HG03575 (cell line): Measurements from ENCODE around the gene CCP110.
"Not testable (repeated sequence)": the region's sequence is repeated elsewhere in the genome, so short reads cannot be mapped to it uniquely, and the experiment has no call there.

ENCODE experiments used
- ATAC-seq: cut with Tn5 transposase; IDR thresholded peaks from one replicate; pipeline ENCODE4 v1.9.1; 2021; ENCODE audit not compliant: unreplicated experiment, insufficient number of reproducible peaks, low FRiP score; ENCODE audit errors: extremely low read depth

CCP110 gene

DNA sequence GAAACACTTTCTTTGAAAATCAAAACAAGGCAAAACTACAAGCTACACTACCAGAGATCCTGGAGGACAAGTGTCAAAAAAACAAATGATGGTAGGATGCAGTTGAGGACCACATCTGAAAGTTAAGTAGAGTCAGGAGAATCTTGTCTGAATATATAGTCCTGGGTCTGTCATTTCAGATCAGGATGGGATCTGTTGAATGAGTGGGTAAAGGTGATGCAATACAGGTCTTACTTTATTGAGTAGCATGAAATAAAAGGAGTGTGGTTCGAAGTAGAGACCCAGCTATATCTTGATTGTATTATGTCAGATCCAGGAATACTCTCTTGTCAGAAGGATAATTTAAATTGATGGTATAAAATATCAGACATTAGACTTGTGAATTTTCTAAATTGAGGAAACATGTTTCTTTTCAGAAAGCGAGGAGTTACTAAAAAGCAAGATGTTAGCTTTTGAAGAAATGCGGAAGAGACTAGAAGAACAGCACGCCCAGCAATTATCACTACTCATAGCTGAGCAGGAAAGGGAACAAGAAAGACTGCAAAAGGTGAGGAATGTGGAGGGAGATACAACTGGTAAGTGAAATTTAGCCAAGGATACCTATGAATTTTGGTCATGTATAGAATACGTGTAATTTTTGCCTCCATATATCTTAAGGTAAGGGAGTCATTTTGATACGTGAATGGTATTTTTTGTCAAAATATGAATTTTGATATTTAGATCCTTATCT, 16.7 kb downstream of the CCP110 start:
- ATAC-seq, result no peak

DNA sequence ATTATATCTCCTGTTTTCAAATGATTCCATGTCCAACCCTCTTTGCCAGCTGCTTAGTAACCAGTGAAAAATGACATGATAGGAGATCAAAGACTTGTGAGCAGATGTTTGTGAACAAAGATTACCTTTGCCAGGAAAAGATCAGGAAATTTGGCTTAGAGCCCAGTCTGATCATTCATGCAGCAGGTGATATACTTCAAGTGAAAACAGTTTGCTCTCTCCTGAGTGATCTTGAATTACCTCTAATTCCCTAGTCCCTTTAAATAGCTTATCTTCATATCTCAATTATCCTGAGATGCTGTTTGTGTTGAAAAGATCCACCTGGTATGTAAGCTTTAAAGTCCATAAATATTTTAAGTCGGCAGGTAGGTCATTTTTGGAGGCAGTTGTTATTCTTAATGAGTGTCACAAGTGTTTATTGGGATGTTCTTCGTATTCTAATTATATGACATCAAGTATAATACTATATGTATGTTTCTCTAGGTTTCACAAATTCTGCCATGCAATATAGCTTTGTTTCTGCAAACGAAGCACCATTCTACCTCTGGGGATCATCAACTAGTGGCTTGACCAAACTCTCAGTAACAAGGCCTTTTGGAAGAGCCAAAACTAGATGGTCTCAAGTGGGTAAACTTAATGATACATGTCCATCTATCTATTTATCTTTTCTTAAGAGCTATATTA, 18.5 kb downstream of the CCP110 start:
- no peak for ATAC-seq

DNA sequence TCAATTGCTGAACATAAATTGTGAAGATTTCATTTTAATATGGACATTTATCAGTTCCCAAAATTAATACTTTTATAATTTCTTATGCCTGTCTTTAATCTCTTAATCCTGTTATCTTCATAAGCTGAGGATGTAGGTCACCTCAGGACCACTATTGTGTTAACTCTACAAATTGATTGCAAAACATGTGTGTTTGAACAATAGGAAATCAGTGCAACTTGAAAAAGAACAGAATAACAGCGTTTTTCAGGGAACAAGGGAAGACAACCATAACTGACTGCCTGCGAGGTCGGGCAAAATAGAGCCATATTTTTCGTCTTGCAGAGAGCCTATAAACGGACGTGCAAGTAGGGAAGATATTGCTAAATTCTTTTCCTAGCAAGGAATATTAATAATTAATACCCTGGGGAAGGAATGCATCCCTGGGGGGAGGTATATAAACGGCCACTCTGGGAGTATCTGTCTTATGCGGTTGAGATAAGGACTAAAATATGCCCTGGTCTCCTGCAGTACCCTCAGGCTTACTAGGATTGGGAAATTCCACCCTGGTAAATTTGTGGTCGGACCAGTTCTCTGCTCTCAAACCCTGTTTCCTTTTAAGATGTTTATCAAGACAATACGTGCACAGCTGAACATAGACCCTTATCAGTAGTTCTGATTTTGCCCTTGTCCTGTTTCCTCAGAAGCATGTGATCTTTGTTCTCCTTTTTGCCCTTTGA, 19.7 kb downstream of the CCP110 start:
- ATAC-seq, result not testable (repeated sequence)

DNA sequence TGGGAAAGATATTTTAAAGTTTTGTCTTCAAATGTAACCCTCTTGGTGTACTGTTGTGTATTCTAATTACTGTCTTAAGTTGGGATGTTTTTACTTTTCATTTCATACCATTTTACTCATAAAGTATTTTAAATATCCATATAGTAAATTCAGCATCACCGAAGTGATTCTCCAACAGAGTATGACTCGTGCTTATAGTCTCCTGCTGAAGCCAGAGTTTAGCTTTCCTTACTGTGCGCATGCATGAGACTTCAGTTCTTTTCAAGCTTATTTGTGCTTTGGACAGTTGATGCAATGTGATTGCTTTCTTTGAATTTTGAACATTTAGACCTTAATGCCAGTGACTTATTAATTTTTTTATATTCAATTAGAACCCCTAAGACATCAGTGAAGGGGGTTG, 24.4 kb downstream of the CCP110 start:
- no peak for ATAC-seq

DNA sequence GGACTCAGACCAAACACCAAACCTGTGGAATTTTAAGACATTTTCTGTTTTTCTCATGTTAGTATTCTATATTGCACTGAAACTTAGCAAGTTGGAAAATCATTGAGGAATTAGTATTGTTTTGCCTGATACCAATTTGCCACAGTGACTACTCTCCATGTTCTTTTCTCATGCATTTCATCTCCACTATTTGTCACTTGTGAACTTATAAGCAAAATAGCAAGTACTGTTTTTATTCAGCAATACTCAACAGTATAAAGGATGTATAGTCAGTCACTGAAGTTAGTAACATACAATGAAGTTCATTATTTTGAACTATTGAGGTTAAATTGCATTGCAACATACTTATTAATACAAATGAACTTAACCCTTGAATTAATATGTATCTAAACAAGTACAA, 25.9 kb downstream of the CCP110 start:
- no peak for ATAC-seq

DNA sequence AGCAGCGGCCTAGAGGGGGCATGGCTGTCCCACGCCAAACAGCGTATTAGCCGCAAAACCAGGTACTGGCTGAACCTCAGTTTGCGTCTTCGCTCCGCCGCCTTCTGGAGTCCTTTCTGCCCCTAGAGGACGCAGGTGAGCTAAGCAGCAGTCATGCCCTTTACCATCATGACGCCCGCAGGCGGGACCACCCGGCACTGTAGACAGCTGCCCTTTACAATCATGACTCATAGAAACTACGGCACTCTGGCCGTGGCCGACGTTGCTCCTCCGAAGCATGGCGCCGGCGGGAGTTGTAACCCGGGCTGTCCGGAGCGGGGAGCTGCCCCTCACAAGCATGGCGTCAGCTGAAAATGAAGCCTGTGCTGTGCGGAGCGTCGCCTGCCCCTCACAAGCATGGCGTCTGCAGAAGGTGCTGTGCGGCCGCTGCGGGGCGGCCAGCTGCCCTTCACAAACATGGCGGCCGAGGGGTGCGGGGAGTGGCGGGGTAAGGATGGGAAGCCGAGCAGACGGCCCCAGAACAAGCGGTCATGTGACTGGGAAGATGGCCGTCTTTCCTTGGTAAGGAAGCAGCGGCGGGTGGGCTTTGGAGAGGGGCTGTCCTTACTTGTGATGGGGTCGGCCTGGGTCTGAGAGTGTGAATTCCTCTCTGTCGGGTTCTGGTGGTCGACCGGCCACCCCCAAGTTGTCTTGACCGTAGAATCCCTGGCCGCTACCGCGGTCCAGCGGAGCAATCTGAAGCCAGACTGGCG, 31.6 kb downstream of the CCP110 start, which contains the start of gene VPS35L:
Gene VPS35L (plus strand): TSS at position 518 of the 752 bp plus-strand sequence. CDS start 27 bp downstream, at position 545.
- peak; percentile 76 for ATAC-seq

DNA sequence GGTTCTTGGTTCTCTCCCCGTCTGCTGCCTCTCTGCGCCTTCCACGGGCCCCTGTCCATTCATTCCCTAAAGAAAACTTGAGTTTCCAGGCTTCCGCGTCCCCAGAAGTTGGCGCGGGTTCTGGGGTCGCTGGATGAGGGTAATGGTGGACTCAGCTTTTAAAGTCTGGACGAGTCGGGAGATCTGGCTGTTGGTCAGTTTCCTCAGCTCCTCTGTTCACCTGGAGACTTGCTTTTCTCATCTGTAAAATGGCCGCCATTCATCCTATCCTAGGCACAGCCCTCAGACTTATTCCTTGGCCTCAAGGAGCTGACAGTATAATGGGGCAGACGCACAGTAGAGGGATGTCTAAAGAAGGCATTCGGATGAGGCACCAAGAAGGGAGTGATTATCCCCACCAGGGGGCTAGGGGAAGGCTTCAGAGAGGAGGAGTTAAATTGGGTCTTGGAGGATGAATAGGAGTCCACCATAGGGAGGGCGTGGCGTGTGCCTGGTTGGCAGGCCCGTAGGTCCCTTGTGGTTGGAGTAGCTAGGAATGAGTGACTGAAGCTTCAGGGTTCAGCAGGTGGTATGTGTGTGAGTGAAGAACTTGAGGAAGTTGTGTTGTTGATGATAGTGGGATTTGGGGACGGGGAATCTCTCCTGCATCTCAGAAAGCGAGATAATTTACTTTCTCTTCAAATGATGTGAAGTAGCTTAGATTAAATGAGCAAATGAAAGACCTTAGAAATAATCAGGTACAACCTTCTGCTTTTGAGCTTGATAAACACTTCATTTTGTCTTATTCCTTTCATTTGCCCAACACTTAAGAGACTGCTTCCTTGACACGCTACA, 32.4 kb downstream of the CCP110 start:
- ATAC-seq, result no peak

DNA sequence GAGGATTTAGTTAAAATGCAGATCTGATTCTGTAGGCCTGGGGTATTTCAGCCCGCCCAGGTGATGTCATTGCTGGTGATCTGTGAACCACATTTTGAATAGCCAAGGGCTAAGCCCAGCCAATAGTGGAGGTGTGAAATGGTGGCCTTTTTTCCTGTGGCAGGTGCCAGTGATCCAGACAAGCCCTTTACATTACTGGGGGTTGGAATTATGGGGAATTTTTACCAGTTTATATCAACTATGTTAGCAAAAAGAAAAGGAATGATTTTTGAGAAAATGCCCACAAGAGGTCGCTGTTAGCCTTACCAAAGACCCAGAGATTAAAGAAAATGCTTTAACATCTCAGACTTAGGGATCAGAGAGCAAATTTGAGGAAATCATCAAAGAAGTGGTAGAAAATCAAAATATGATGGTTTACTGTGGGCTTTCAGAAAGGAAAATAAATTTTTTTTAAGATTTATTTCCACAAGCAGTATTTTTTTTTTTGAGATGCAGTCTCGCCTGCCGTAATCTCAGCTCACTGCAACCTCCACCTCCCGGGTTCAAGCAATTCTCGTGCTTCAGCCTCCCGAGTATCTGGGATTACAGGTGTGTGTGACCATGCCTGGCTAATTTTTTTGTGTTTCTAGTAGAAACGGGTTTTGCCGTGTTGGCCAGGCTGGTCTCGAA, 35.6 kb downstream of the CCP110 start:
- ATAC-seq, result no peak

DNA sequence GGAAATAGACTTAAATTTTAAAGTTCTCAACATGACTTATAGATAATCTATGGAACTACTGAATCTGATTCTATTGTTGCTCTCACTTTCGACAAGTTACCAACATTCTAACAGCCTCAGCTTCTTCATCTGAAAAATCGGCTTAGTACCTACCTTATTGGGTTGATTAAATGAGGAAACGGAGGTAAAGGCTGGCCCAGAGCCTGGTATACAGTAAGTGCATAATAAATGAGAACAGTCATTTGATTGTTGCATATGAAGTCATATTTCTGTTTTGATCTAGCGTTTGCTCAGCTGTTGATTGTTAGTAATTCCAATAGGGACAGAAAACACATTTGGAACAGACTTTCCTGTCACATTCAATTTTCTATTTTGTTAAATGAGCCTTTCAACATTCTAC, 36.3 kb downstream of the CCP110 start:
- ATAC-seq, result no peak

DNA sequence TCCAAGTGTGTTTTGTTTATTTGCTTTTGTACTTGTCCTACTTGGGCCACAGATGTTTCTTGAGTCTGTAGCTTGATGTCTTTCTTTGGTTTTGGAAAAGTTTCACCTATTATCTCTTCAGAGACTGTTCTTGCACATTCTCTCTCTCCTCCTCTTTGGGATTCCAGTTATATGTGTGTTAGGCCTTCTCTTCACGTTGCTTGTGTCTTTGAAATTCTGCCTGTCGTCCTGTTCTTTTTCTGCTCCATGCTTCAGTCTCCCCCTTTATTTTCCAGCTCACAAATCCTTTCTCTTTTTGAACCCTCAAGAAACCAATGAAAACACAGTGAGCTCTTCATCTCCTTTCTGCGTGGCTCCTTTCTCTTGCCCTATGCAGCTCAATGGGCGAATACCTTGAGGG, 39.6 kb downstream of the CCP110 start:
- no peak for ATAC-seq

DNA sequence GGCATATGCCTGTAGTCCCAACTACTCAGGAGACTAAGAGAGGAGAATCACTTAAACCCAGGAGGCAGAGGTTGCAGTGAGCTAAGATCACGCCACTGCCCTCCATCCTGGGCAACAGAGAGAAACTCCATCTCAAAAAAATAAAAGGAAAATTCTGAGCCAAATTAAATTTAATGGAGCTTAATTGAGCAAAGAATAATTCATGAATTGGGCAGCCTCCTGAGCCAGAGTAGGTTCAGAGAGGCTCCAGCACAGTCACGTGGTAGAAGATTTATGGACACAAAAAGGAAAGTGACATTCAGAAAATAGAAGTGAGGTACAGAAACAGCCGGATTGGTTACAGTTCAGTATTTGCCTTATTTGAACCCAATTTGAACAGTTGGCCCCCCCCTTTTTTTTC, 42.6 kb downstream of the CCP110 start:
- no peak for ATAC-seq

DNA sequence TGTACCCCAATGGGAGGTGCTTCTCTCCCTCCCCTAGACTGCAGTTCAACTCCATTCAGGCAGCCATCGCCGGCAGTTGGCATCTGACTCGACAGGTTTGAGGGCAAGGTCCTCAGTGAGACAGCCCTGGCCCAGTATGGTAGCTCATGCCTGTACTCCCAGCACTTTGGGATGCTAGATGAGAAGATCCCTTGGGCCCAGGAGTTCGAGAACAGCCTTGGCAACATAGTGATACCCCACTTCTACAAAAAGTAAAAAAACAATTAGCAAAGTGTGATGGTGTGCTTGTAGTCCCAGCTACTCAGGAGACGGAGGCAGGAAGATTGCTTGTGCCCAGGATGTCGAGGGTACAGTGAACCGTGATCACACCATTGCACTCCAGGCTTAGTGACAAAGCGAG, 43.8 kb downstream of the CCP110 start:
- ATAC-seq, result no peak

DNA sequence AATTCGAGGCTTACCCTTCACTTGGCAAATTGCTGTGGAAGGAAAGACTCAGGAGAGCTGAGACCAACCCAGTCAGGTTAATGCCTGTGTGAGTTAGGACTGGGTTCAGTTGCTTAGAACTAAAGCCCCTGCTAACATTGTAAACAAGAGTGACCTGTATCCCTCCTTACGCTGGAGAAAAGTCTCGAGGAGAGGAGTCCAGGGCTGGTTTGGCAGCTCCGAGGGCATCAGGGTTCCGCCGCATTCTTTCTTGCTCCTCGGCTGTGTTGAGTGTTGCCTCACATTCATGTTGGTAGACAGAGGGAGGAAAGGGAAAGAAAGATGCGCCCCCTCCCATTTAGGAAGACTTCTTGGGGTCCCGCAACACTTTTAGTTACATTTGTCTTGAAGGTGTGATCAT, 50.3 kb downstream of the CCP110 start:
- ATAC-seq, result no peak

DNA sequence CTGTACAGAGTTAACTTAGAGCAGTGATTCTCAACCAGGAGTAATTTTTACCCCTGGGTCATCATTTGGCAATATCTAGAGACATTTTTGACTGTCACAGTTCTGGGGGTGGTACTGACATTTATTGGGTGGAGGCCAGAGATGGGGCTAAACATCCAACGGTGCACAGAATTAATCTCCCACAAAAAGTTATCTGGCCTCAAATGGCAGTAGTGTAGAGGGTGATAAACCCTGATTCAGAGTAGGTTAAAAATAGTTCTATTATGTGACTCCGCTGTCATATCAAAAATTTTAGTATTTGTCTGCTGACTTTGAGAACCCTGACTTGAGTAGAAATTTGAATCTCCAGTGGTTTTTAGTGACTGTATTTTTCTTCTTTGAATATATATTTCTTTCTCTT, 50.9 kb downstream of the CCP110 start:
- no peak for ATAC-seq

DNA sequence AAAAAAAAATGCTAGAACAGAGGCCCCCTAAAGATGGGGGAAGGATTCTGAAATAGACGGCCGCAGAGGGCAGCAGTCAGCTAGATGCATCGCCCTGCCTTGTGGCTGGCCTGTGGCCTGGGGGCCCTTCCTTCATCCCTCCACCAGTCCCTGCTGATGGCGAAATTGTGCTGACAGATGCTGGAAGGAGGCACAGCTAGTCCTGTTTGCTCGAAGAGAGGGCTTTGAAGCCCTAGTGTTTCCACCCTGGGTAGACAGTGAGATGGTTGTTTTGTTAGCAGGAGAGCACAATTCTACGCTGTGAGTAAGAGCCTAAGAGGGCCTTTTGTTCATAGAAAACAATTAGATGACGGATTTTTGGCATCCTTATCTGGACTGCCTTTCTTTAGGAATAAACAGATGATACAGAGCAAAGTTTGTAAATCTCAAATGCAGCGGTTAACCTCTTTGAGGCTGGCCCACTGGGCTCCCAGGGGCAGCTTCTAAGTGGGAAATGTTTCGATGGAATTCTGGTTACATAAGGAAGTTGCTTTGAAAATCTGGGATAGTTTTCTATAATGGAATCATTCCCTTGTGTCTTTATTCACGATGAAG, 54.7 kb downstream of the CCP110 start:
- no peak for ATAC-seq

DNA sequence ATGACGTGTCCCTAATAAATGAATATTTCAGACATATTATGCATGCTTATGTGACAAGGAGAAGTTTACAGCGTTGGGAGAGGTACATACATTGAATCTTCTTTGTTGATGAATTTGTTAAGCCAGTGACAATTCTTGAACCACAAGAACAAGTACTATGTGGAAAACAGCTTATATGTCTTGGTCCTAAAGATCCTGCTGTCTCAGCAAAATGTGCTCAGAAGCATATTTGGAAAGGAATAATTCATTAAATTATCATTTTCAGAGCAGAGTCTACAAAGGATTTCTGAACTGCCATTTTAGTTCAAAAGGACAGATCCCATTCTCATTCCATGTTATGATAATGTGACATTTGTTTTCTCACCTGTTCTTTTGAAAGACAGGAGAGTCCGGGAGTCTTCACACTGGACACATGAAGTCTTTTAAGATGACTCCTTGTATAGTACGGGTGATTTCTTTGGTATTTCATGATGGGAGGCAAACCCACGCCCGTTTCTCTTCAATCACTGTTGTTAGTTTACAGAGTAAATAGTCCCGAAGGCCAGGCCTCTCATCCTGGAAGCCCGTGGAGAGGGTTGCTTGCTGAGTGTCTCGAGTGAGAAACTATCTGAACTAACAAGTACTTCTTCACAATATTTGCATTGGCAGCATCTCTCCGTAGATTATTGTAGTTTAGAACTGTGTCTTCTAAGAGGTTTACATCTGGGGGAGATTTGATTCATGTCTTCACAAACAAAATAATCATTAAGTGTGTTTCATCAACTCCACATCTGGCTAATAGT, 58.5 kb downstream of the CCP110 start:
- no peak for ATAC-seq

DNA sequence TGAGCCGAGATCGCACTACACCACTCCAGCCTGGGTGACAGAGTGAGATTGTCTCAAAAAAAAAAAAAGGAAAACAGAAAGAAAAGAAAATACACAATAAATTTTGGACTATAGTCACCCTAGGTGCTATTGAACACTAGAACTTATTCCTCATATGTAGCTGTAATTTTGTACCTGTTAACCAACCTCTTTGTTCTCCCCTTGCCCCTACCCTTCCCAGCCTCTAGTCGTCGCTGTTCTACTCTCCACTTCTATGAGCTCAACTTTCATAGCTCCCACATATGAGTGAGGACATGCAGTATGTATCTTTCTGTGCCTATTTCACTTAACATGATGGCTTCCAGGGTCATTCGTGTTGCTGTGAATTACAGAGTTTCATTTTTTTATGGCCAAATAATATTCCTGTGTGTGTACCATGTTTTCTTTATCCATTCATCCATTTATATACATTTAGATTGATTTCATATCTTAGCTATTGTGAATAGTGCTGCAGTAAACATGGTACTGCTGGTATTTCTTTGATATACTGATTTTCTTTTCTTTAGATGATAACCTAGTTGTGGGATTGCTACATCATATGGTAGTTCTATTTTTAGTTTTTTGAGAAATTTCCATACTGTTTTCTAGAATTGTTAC, 60.0 kb downstream of the CCP110 start:
- no peak for ATAC-seq
